ENCODE measurements around the gene DNAH17. TPM values are rescaled to one million over a fixed set of nuclear protein-coding genes. Genes with fewer than 3 reads are reported as not detected.

Gene DNAH17
- total RNA-seq, 1 experiment from 2014 or later, result 0.13 TPM

GRCh38 chr17:78473951-78474613 lies 103.1 kb downstream of the DNAH17 start:
- no peaks in the 10 kb centered on the region for H3K36me3 Mint-ChIP-seq (ENCODE audit: insufficient read depth in 1 of 3, low read depth in 3 of 3)
- Histone ChIP-seq H2BK5ac (ENCODE audit: insufficient read length, low read length) (no peak overlapping the region), H3K56ac (ENCODE audit: insufficient read length, low read depth, low read length) (no peak overlapping the region), H3K79me2 (ENCODE audit: insufficient read depth, low read length) (no peaks in the 10 kb centered on the region), H2BK20ac (ENCODE audit: low read depth, low read length, poor library complexity, severe bottlenecking) (no peak overlapping the region), H4K5ac (ENCODE audit: insufficient read length, low read depth, low read length) (no peak overlapping the region), H2AK5ac (ENCODE audit: insufficient read length, low read length) (no peak overlapping the region), H2BK15ac (ENCODE audit: low read depth, low read length) (no peak overlapping the region), H2BK12ac (ENCODE audit: insufficient read length, low read depth, low read length) (no peak overlapping the region), H3K79me1 (ENCODE audit: insufficient read depth, low read depth, low read length, poor library complexity, severe bottlenecking) (no peaks in the 10 kb centered on the region), H4K91ac (ENCODE audit: insufficient read length, low read depth, low read length) (no peak overlapping the region), H3K23ac (ENCODE audit: insufficient read length, low read depth, low read length) (no peak overlapping the region), H3K27me3 (ENCODE audit: insufficient read depth, low read length) (no peaks in the 10 kb centered on the region), H3K4me1 (ENCODE audit: insufficient read depth, low read length) (no peaks in the 10 kb centered on the region), H3K9ac (ENCODE audit: extremely low read depth, insufficient read length, low read length) (no peak overlapping the region), H2AFZ (ENCODE audit: low read length) (no peak overlapping the region), H3K23me2 (ENCODE audit: insufficient read length, low read depth, low read length, poor library complexity, severe bottlenecking) (peaks cover 2% of the 10 kb centered on the region), H3K18ac (ENCODE audit: insufficient read length, low read depth, low read length) (no peak overlapping the region), H3K4ac (ENCODE audit: low read depth, low read length) (no peak overlapping the region), H4K8ac (replicated peaks; ENCODE audit: insufficient read length, low read depth, low read length) (no peak overlapping the region), H3K9me3 (ENCODE audit: control insufficient read depth, low read depth, low read length) (no peaks in the 10 kb centered on the region), H2BK120ac (ENCODE audit: low read depth, low read length, poor library complexity, severe bottlenecking) (no peak overlapping the region), H3K4me2 (ENCODE audit: insufficient read depth, insufficient read length, low read length) (no peak overlapping the region), H3K27ac (ENCODE audit: insufficient read length, low read depth, low read length) (no peak overlapping the region), H3K14ac (ENCODE audit: insufficient read depth, low read length) (no peak overlapping the region), H4K20me1 (ENCODE audit: control insufficient read depth, insufficient read depth, insufficient read length) (no peaks in the 10 kb centered on the region), H3T11ph (ENCODE audit: low read length) (no peak overlapping the region)
- peaks cover 3 to 5% of the 10 kb centered on the region in 2 experiments; a peak in 3 of 4 replicates for H3K4me1 Mint-ChIP-seq
- DNase-seq, result no peak
- peaks cover 0 to 6% of the 10 kb centered on the region in 2 experiments; a peak in 2 of 5 replicates for H3K9me3 Mint-ChIP-seq
- TF ChIP-seq CTCF (conservative IDR thresholded peaks at IDR 0.05), result no peak
- H3K27me3 Mint-ChIP-seq (ENCODE audit: low read depth), result peaks cover 25% of the 10 kb centered on the region
- no peak overlapping the region for H3K27ac Mint-ChIP-seq
- H3K4me3 Mint-ChIP-seq, result no peak overlapping the region
- no CpG with 5 or more reads among the region's 12 CpGs for WGBS (ENCODE audit: extremely low coverage, insufficient read length, low lambda C conversion rate)

Data from H9 (cell line).